Measurements from ENCODE around the gene MRPL19. TPM values are rescaled to one million over a fixed set of nuclear protein-coding genes. Genes with fewer than 3 reads are reported as not detected.

The MRPL19 gene
- total RNA-seq, 1 experiment from 2014 or later = 65.3 TPM

- Histone ChIP-seq H3K9me2 (ENCODE audit: insufficient read depth) (no peaks in the 10 kb centered on the region), H4K20me1 (ENCODE audit: insufficient read depth) (no peaks in the 10 kb centered on the region), H3K36me3 (ENCODE audit: control insufficient read depth in 1 of 2, insufficient read depth in 2 of 2, low read length in 2 of 2) (peaks cover 6 to 9% of the 10 kb centered on the region in 2 experiments; a peak in 2 of 4 replicates), H3K4me3 (replicated peaks in 1 of 2; ENCODE audit: low read depth in 1 of 2, low read length in 2 of 2) (no peak overlapping the region), H3K9me3 (ENCODE audit: control insufficient read depth in 1 of 2, insufficient read depth in 1 of 2, low read depth in 1 of 2, low read length in 2 of 2) (no peaks in the 10 kb centered on the region), H3K27me3 (ENCODE audit: insufficient read depth, low read length) (no peaks in the 10 kb centered on the region), H3K9ac (ENCODE audit: low read length) (no peak overlapping the region), H3K4me2 (ENCODE audit: low read length) (no peak overlapping the region), H3K27ac (ENCODE audit: low read depth, low read length) (no peak overlapping the region), H3K4me1 (ENCODE audit: control insufficient read depth in 1 of 2, insufficient read depth in 2 of 2, low read length in 2 of 2) (no peaks in the 10 kb centered on the region), H3K79me2 (ENCODE audit: insufficient read depth, low read length) (no peaks in the 10 kb centered on the region), H2AFZ (ENCODE audit: low read depth, low read length, poor library complexity, severe bottlenecking) (no peak overlapping the region)
- CTCF ChIA-PET = interaction anchor here (1.7 to 3.5 kb wide), 2 partner anchors 28 to 35 kb away, joined by 5 to 32 read pairs; no protein-coding TSS in a partner anchor
- BruUV-seq (replicated peaks) = no TSS peak
- RAD21 ChIA-PET (ENCODE audit: low non-redundant PET in 1 of 2, low total read pairs in 2 of 2, uncharacterized antibody in 2 of 2, unreplicated experiment in 2 of 2) = no interaction called here
- no peak for ATAC-seq
- intact Hi-C loops (cut with micrococcal nuclease) = no loop called here
- POLR2A ChIA-PET = no interaction called here
- no peak for DNase-seq (ENCODE audit: low read depth, low spot score)
- no peak for TF ChIP-seq SIN3A (IDR thresholded peaks at IDR 0.05; ENCODE audit: low read depth)
Measured at GRCh38 chr2:75675908-75676307, 29.3 kb downstream of the MRPL19 start.

- DNase-seq (ENCODE audit: low read depth, low spot score) = no peak
- POLR2A ChIA-PET = no interaction called here
Measured at GRCh38 chr2:75676464-75676863, 29.9 kb downstream of the MRPL19 start.

More at GRCh38 chr2:75676464-75676863, 29.9 kb downstream of the MRPL19 start:
- Histone ChIP-seq H3K9me2 (ENCODE audit: insufficient read depth) (no peaks in the 10 kb centered on the region), H3K9ac (ENCODE audit: low read length) (no peak overlapping the region), H4K20me1 (ENCODE audit: insufficient read depth) (no peaks in the 10 kb centered on the region), H3K4me2 (ENCODE audit: low read length) (no peak overlapping the region), H3K4me1 (ENCODE audit: control insufficient read depth in 1 of 2, insufficient read depth in 2 of 2, low read length in 2 of 2) (no peaks in the 10 kb centered on the region), H3K9me3 (ENCODE audit: control insufficient read depth in 1 of 2, insufficient read depth in 1 of 2, low read depth in 1 of 2, low read length in 2 of 2) (no peaks in the 10 kb centered on the region), H3K4me3 (replicated peaks in 1 of 2; ENCODE audit: low read depth in 1 of 2, low read length in 2 of 2) (no peak overlapping the region), H3K79me2 (ENCODE audit: insufficient read depth, low read length) (no peaks in the 10 kb centered on the region), H3K27ac (ENCODE audit: low read depth, low read length) (no peak overlapping the region), H3K36me3 (ENCODE audit: control insufficient read depth in 1 of 2, insufficient read depth in 2 of 2, low read length in 2 of 2) (peaks cover 3 to 4% of the 10 kb centered on the region in 2 experiments; a peak in 2 of 4 replicates), H2AFZ (ENCODE audit: low read depth, low read length, poor library complexity, severe bottlenecking) (no peak overlapping the region), H3K27me3 (ENCODE audit: insufficient read depth, low read length) (no peaks in the 10 kb centered on the region)
- ChIA-PET CTCF (interaction anchor here (0.7 to 3.5 kb wide), 8 partner anchors 8 to 38 kb away, joined by 3 to 32 read pairs (median 4); partner anchors contain the start of gene GCFC2), RAD21 (ENCODE audit: low non-redundant PET in 1 of 2, low total read pairs in 2 of 2, uncharacterized antibody in 2 of 2, unreplicated experiment in 2 of 2) (interaction anchor here in 1 of 2 experiments (1.1 kb wide), 1 partner anchor 36 kb away, joined by 5 read pairs; no protein-coding TSS in a partner anchor)
- ATAC-seq = no peak
- BruUV-seq (replicated peaks) = no TSS peak
- intact Hi-C loops (cut with micrococcal nuclease) = no loop called here
- TF ChIP-seq ELF1 (IDR thresholded peaks at IDR 0.05; ENCODE audit: borderline replicate concordance, low read depth) (no peak), ZFX (IDR thresholded peaks at IDR 0.05) (no peak), JUND (IDR thresholded peaks at IDR 0.05) (no peak), SIN3A (IDR thresholded peaks at IDR 0.05; ENCODE audit: low read depth) (no peak), EZH2 (IDR thresholded peaks at IDR 0.05) (no peak), ATF3 (IDR thresholded peaks at IDR 0.05) (no peak), RAD21 (IDR thresholded peaks at IDR 0.05; ENCODE audit: low read depth) (no peak), REST (IDR thresholded peaks at IDR 0.05; ENCODE audit: low read depth) (no peak), POLR2AphosphoS5 (IDR thresholded peaks at IDR 0.05; ENCODE audit: low read depth, low read length) (no peak), ZNF274 (IDR thresholded peaks at IDR 0.05; ENCODE audit: low read depth, low read length) (no peak), EGR1 (IDR thresholded peaks at IDR 0.05; ENCODE audit: low read depth) (no peak), YY1 (IDR thresholded peaks at IDR 0.05; ENCODE audit: extremely low read depth, insufficient replicate concordance, low read depth, low read length) (no peak), SRF (IDR thresholded peaks at IDR 0.05; ENCODE audit: low read depth) (no peak)
- TF ChIP-seq, protein P1, sequence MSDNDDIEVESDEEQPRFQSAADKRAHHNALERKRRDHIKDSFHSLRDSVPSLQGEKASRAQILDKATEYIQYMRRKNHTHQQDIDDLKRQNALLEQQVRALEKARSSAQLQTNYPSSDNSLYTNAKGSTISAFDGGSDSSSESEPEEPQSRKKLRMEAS (IDR thresholded peaks at IDR 0.05) = no peak

All from HCT116 (cell line).